Effector memory CD8-positive, alpha-beta T cell (primary cell): ENCODE results near the gene ARL5C.
A peak's percentile ranks its signal among the peaks of the same experiment; 100 is the strongest.

ENCODE experiments used
- ATAC-seq: fragments of 150-1000 bp; cut with Tn5 transposase; replicated peaks from 2 replicates; pipeline ENCODE4 v1.10.0; 2021; ENCODE audit warnings: mild to moderate bottlenecking, moderate library complexity
- DNase-seq, 3 experiments: peaks; one replicate each; pipeline ENCODE4 v3.0.0; 2021
- H3K27ac Mint-ChIP-seq, 2 donors: one replicate each; pipeline ENCODE4 v1.8.0; 2022; ENCODE audit warnings: mild to moderate bottlenecking in 2 of 2, mixed read lengths in 2 of 2, moderate library complexity in 2 of 2
- H3K27me3 Mint-ChIP-seq, 2 donors: one replicate each; pipeline ENCODE4 v1.8.0; 2022; ENCODE audit warnings: mixed read lengths in 2 of 2
- H3K36me3 Mint-ChIP-seq: one replicate; pipeline ENCODE4 v1.8.0; 2022; ENCODE audit warnings: mild to moderate bottlenecking, moderate library complexity, mixed read lengths; ENCODE audit not compliant: insufficient read depth
- H3K4me1 Mint-ChIP-seq, 2 donors: one replicate each; pipeline ENCODE4 v1.8.0; 2022; ENCODE audit warnings: low read depth in 2 of 2, mixed read lengths in 2 of 2
- H3K4me3 Mint-ChIP-seq, 2 donors: one replicate each; pipeline ENCODE4 v1.8.0; 2022; ENCODE audit warnings: mild to moderate bottlenecking in 2 of 2, mixed read lengths in 2 of 2, moderate library complexity in 2 of 2
- H3K9me3 Mint-ChIP-seq, 2 donors: one replicate each; pipeline ENCODE4 v1.8.0; 2022; ENCODE audit warnings: mixed read lengths in 2 of 2

The ARL5C gene

DNA sequence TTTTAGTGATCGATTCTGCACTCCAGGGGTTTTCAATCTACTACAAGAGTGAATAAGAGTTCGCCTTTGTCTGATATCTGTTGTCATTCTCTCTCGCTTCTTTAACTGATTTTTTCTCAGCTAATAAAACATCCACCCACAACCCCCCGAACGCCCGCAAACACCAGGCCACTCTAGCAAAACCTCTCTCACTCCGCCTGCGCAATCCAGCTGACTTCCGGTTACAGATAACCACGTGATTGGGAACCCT lies 33.8 kb upstream of the ARL5C start:
- Mint-ChIP-seq H3K9me3 (no peaks in the 10 kb centered on the region), H3K4me3 (peak overlapping the region; percentile 93 to 98), H3K36me3 (peaks cover 60% of the 10 kb centered on the region), H3K4me1 (peaks cover 47 to 49% of the 10 kb centered on the region in 2 donors), H3K27me3 (no peaks in the 10 kb centered on the region), H3K27ac (peak overlapping the region; percentile 99 to 100)
- peak; percentile 67 for ATAC-seq
- peak in 2 of 3 experiments; percentile 79 to 81 for DNase-seq

DNA sequence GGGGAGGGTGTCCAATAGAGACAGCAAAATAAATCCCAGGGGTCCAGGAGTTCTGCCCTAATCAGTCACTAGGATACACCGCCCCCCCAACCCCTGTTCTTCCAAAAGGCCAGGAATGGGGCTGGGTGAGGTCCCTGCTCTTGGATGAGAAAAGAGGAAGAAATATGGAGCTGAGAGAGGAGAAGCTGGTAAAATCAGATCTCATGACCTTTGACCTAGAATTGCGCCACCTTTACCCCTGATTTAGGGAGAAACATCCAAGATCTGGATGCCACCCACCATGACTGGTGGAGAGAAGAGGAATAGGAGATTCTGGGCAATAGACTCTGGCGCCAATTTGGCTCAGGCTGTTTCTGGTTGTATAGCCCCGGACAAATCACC lies 32.2 kb upstream of the ARL5C start:
- peaks cover 49% of the 10 kb centered on the region for H3K36me3 Mint-ChIP-seq
- H3K4me1 Mint-ChIP-seq = peaks cover 52 to 56% of the 10 kb centered on the region in 2 donors
- peak overlapping the region; percentile 52 to 71 for H3K27ac Mint-ChIP-seq
- no peaks in the 10 kb centered on the region for H3K9me3 Mint-ChIP-seq
- DNase-seq = no peak
- ATAC-seq = no peak
- peak overlapping the region; percentile 83 to 93 for H3K4me3 Mint-ChIP-seq
- no peaks in the 10 kb centered on the region for H3K27me3 Mint-ChIP-seq

GRCh38 chr17:39197380-39198185 lies 31.6 kb upstream of the ARL5C start, which contains the start of gene CACNB1:
Gene CACNB1, minus strand, starts transcription at chr17:39197669. Its CDS starts 174 bp downstream, at chr17:39197495.
- H3K27ac Mint-ChIP-seq = peak within 1 kb of the TSS; percentile 82 to 85
- peak within 1 kb of the TSS; percentile 83 to 93 for H3K4me3 Mint-ChIP-seq
- H3K9me3 Mint-ChIP-seq = no peaks in the 10 kb centered on the region
- DNase-seq (peak; percentile 34 to 37 (median 35)), ATAC-seq (peak; percentile 23)
- no peaks in the 10 kb centered on the region for H3K27me3 Mint-ChIP-seq
- H3K4me1 Mint-ChIP-seq = peaks cover 51 to 58% of the 10 kb centered on the region in 2 donors
- H3K36me3 Mint-ChIP-seq = peaks cover 47% of the 10 kb centered on the region

DNA sequence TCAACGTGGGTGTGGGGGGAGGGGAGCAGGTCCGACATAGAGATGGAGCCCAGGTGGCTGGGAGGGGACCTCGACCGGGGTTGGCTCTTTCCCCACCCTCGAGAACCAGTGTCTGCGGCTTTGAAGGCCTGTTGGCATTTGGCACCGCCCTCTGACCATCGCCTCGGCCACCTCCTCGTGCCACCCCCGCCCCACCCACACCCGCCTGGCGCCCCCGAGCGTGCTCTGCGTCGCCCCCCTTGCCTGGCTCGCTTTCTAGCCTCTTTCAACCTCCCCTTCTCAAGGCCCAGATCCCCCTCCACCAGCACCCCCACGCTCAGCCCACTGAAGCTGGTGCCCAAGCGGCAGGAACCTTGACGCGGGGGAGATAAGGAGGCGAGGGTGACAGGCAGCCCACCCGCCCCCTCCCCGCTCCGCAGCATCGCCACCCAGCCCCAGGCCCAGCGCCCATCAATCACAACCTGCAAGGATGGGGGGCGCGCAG lies 30.9 kb upstream of the ARL5C start:
- no peaks in the 10 kb centered on the region for H3K9me3 Mint-ChIP-seq
- H3K27me3 Mint-ChIP-seq = no peaks in the 10 kb centered on the region
- DNase-seq = no peak
- H3K27ac Mint-ChIP-seq = peak overlapping the region; percentile 82 to 85
- H3K36me3 Mint-ChIP-seq = peaks cover 45% of the 10 kb centered on the region
- peak overlapping the region; percentile 83 to 93 for H3K4me3 Mint-ChIP-seq
- no peak for ATAC-seq
- H3K4me1 Mint-ChIP-seq = peaks cover 53 to 59% of the 10 kb centered on the region in 2 donors

DNA sequence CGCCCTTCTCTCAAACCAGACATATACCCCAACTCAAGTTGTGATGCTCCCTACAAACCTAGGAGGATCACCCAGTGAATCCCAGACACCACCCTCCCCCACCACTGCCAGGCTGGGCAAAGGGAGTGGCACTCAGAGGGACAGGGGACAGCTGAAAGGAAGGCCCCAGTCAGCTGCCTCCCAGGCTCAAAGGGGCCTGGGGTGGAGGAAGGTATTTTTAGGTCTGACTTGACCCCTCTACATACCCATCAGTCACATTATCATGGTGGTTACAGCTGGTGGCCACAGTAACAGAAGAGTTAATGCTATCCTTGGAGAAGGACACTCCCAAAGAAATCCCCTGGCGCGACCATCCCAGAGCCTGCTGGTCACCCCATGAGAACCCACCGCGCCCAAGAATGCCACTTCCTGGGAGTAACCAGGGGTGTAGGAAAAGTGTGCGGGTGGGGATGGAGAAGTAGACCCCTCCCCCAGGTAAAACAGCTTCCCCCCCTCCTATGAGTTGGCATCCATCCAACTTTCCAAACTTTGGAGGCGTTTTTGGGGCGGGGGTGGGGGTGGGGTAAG lies 30.4 kb upstream of the ARL5C start:
- DNase-seq = no peak
- Mint-ChIP-seq H3K4me3 (peak overlapping the region; percentile 83 to 93), H3K27me3 (no peaks in the 10 kb centered on the region), H3K9me3 (no peaks in the 10 kb centered on the region), H3K27ac (peak overlapping the region; percentile 82 to 85), H3K4me1 (peaks cover 49 to 59% of the 10 kb centered on the region in 2 donors), H3K36me3 (peaks cover 44% of the 10 kb centered on the region)
- ATAC-seq = no peak

- peaks cover 44% of the 10 kb centered on the region for H3K36me3 Mint-ChIP-seq
- ATAC-seq = peak; percentile 43
- H3K4me3 Mint-ChIP-seq = peak overlapping the region; percentile 83 to 93
- DNase-seq = peak in 2 of 3 experiments; percentile 23 to 31
- peak overlapping the region in 1 of 2 donors; percentile 85 for H3K27ac Mint-ChIP-seq
- H3K27me3 Mint-ChIP-seq = no peaks in the 10 kb centered on the region
- H3K4me1 Mint-ChIP-seq = peaks cover 43 to 52% of the 10 kb centered on the region in 2 donors
- no peaks in the 10 kb centered on the region for H3K9me3 Mint-ChIP-seq
Measured at GRCh38 chr17:39195568-39196160, 29.7 kb upstream of the ARL5C start.

DNA sequence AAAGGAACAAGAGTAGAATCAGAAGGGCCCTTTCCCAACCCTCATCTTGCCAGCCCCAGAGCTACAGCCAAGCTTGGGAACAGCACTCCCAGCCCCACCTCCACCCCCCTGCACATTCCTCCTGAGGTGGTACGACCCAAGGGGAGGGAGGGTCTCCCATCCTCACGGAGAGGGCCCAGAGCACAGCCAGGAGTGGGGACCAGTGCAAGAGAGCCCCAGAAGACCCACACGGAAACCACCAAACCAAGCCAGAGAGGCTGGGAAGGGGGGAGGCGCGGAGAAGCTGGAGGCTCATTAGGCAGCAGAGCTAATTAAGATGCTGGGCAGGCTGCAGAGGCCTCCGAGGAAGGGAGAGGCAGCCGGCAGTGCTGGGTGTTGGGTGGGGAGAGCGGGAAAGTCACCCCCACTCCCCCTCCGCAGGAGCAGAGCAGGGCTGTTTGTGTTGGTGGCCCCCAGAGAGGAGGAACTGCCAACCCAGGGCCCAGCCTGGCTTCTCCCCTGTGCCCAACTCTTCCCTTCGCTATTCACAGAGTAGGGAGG lies 29.1 kb upstream of the ARL5C start:
- no peaks in the 10 kb centered on the region for H3K27me3 Mint-ChIP-seq
- H3K9me3 Mint-ChIP-seq = no peaks in the 10 kb centered on the region
- peak overlapping the region in 1 of 2 donors; percentile 93 for H3K4me3 Mint-ChIP-seq
- ATAC-seq = no peak
- DNase-seq = no peak
- H3K36me3 Mint-ChIP-seq = peaks cover 42% of the 10 kb centered on the region
- H3K27ac Mint-ChIP-seq = peak overlapping the region in 1 of 2 donors; percentile 85
- peaks cover 40 to 48% of the 10 kb centered on the region in 2 donors for H3K4me1 Mint-ChIP-seq

- Mint-ChIP-seq H3K27me3 (no peaks in the 10 kb centered on the region), H3K9me3 (no peaks in the 10 kb centered on the region), H3K27ac (peak overlapping the region; percentile 38 to 85), H3K4me1 (peaks cover 34 to 41% of the 10 kb centered on the region in 2 donors), H3K36me3 (peaks cover 35% of the 10 kb centered on the region), H3K4me3 (peak overlapping the region in 1 of 2 donors; percentile 33)
- ATAC-seq (no peak), DNase-seq (no peak)
Measured at GRCh38 chr17:39194089-39194984, 28.4 kb upstream of the ARL5C start.

DNA sequence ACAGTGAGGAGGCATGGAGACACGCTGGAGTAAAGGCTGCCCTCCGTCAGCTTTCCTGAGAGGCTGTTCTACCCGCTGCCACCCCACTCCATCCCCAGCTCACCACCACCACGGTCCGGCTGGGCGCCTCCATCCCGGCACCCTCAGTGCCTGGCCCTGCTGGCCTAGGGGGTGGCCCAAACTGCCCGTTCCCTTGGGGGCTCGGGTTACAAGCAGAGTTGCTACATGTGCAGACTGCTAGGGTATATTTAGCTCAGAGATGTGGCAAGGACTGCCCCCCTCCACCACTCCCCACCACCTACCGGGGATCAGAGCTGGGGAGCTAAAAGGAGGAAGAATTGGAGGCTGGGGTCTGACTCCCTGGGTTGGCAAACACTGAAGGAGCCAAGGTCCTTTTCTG lies 27.4 kb upstream of the ARL5C start:
- H3K36me3 Mint-ChIP-seq = peaks cover 34% of the 10 kb centered on the region
- no peak overlapping the region for H3K4me3 Mint-ChIP-seq
- no peak for DNase-seq
- no peaks in the 10 kb centered on the region for H3K27me3 Mint-ChIP-seq
- peak overlapping the region in 1 of 2 donors; percentile 38 for H3K27ac Mint-ChIP-seq
- ATAC-seq = no peak
- H3K9me3 Mint-ChIP-seq = no peaks in the 10 kb centered on the region
- peaks cover 30 to 38% of the 10 kb centered on the region in 2 donors for H3K4me1 Mint-ChIP-seq

DNA sequence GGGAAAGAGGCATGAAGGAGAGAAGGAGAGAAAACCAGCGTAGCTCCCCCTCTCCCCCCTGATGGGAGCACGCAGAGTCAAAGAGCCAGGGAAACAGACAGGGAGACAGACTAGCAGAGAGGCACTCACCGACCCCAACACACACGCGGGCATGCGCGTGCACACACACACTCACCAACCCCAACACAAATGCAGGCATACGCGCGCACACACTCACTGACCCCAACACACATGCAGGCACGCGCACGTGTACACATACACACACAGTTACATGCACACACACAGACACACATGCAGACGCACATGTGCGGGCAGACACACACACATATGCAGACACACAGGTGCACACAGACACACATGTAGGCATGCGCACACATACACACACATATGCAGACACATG lies 26.9 kb upstream of the ARL5C start:
- no peak for ATAC-seq
- DNase-seq = no peak
- Mint-ChIP-seq H3K4me1 (peaks cover 28 to 38% of the 10 kb centered on the region in 2 donors), H3K4me3 (no peak overlapping the region), H3K36me3 (peaks cover 39% of the 10 kb centered on the region), H3K9me3 (no peaks in the 10 kb centered on the region), H3K27ac (peak overlapping the region in 1 of 2 donors; percentile 38), H3K27me3 (no peaks in the 10 kb centered on the region)

DNA sequence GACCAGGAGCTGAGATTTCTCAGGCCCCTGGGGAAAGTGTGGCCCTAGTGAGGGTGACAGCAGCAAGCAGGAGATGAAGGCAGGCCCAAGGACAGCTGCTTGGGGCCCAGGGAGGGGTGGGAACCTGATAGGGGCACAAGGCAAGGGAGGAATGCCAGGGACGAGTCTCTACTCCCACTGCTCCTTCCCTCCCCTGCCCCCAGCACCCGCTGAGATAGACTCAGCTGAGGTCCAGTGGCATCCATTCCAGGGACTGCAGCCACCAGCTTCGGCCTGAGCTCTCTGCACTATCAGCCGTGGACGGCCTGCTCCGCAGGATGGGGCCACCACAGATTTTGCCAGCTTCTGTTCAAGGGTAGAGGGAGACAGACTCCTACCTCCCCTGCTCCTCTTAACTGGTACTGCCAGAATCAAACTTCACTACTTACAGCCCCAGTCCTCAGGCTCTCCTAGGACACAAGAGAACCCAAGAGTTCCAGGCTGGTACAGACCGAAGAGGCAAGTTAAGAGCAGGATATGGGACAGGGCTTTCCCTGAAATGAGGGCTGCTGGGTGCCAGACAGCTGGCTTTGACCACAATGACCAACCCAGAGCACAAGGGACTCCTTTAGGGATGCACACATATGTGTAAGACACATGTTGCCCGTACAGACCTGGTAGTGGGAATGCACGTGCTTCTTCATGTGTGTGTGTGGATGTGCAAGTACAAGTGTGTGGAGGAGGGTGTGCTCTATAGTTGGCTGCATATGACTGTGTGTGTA lies 26.0 kb upstream of the ARL5C start:
- Mint-ChIP-seq H3K4me1 (peaks cover 25 to 36% of the 10 kb centered on the region in 2 donors), H3K9me3 (no peaks in the 10 kb centered on the region), H3K27ac (no peak overlapping the region), H3K4me3 (no peak overlapping the region), H3K27me3 (no peaks in the 10 kb centered on the region), H3K36me3 (peaks cover 48% of the 10 kb centered on the region)
- no peak for DNase-seq
- no peak for ATAC-seq

- Mint-ChIP-seq H3K36me3 (peaks cover 52% of the 10 kb centered on the region), H3K4me1 (peaks cover 2 to 5% of the 10 kb centered on the region in 2 donors), H3K27me3 (no peaks in the 10 kb centered on the region), H3K4me3 (no peak overlapping the region), H3K9me3 (no peaks in the 10 kb centered on the region), H3K27ac (peak overlapping the region in 1 of 2 donors; percentile 32)
- ATAC-seq (no peak), DNase-seq (no peak)
Measured at GRCh38 chr17:39187152-39187830, 21.3 kb upstream of the ARL5C start.
